ENCODE measurements around the gene MCF2L.

MCF2L gene

GRCh38 chr13:113113846-113114271 is 144.8 kb downstream of the MCF2L start:
- in situ Hi-C loops (cut with HindIII; ENCODE audit: low sequenced_read_pairs) = no loop called here
- H3K4me3 ChIP-seq (ENCODE audit: low read depth, low read length) = no peak overlapping the region
- DNase-seq (ENCODE audit: low read depth, low spot score) = no peak

GRCh38 chr13:113114511-113115362 is 145.7 kb downstream of the MCF2L start:
- no peak for TF ChIP-seq CTCF (IDR thresholded peaks at IDR 0.05; ENCODE audit: low read depth, low read length)
- DNase-seq (ENCODE audit: low read depth, low spot score) = no peak
- in situ Hi-C loops (cut with HindIII; ENCODE audit: low sequenced_read_pairs) = no loop called here
- no peak overlapping the region for H3K4me3 ChIP-seq (ENCODE audit: low read depth, low read length)

More at GRCh38 chr13:113113846-113114271, 144.8 kb downstream of the MCF2L start:
- no peak for TF ChIP-seq CTCF (IDR thresholded peaks at IDR 0.05; ENCODE audit: low read depth, low read length)

- H3K4me3 ChIP-seq (ENCODE audit: low read depth, low read length) = no peak overlapping the region
- in situ Hi-C loops (cut with HindIII; ENCODE audit: low sequenced_read_pairs) = no loop called here
- TF ChIP-seq CTCF (IDR thresholded peaks at IDR 0.05; ENCODE audit: low read depth, low read length) = no peak
- DNase-seq (ENCODE audit: low read depth, low spot score) = no peak
Measured at GRCh38 chr13:113115363-113116205, 146.6 kb downstream of the MCF2L start.

- no peak for DNase-seq (ENCODE audit: low read depth, low spot score)
- H3K4me3 ChIP-seq (ENCODE audit: low read depth, low read length) = no peak overlapping the region
- no peak for TF ChIP-seq CTCF (IDR thresholded peaks at IDR 0.05; ENCODE audit: low read depth, low read length)
- in situ Hi-C loops (cut with HindIII; ENCODE audit: low sequenced_read_pairs) = no loop called here
Measured at GRCh38 chr13:113116206-113116800, 147.3 kb downstream of the MCF2L start.

GRCh38 chr13:113116871-113117271 is 147.9 kb downstream of the MCF2L start:
- TF ChIP-seq CTCF (IDR thresholded peaks at IDR 0.05; ENCODE audit: low read depth, low read length) = no peak
- no peak for DNase-seq (ENCODE audit: low read depth, low spot score)
- H3K4me3 ChIP-seq (ENCODE audit: low read depth, low read length) = no peak overlapping the region
- in situ Hi-C loops (cut with HindIII; ENCODE audit: low sequenced_read_pairs) = no loop called here

GRCh38 chr13:113117335-113117872 is 148.4 kb downstream of the MCF2L start:
- in situ Hi-C loops (cut with HindIII; ENCODE audit: low sequenced_read_pairs) = no loop called here
- no peak overlapping the region for H3K4me3 ChIP-seq (ENCODE audit: low read depth, low read length)
- TF ChIP-seq CTCF (IDR thresholded peaks at IDR 0.05; ENCODE audit: low read depth, low read length) = no peak
- DNase-seq (ENCODE audit: low read depth, low spot score) = no peak

Data from astrocyte of the spinal cord (primary cell).